HL-60 (cell line): ENCODE results near the gene ACTG1.

ENCODE experiments used
- DNase-seq, 2 experiments: peaks; one replicate each; pipeline ENCODE4 v3.0.0-alpha.2; 2010 to 2020; ENCODE audit warnings: low read depth in 1 of 2, low spot score in 1 of 2
- H3K27ac ChIP-seq: fragments of 250-450 bp; sonication (Bioruptor Pico); replicated peaks from 2 replicates; pipeline ENCODE4 v1.5.1; 2020; ENCODE audit warnings: mild to moderate bottlenecking, moderate library complexity
- H3K27me3 ChIP-seq: fragments of 250-450 bp; sonication (Bioruptor Pico); 2 replicates; pipeline ENCODE4 v1.5.1; 2021; ENCODE audit warnings: mild to moderate bottlenecking, moderate library complexity; ENCODE audit not compliant: insufficient read depth, poor library complexity, severe bottlenecking
- H3K4me3 ChIP-seq: replicated peaks from 2 replicates; pipeline ENCODE4 v1.5.1; 2011; ENCODE audit warnings: mild to moderate bottlenecking, control low read depth, low read length; ENCODE audit not compliant: insufficient read depth
- GABPA ChIP-seq: IDR thresholded peaks from 2 replicates; pipeline ENCODE4 v1.6.1; 2012; ENCODE audit warnings: low read depth
- POLR2AphosphoS5 ChIP-seq: IDR thresholded peaks from 2 replicates; pipeline ENCODE4 v1.6.1; 2012; ENCODE audit warnings: low read depth
- SPI1 ChIP-seq: IDR thresholded peaks from 2 replicates; pipeline ENCODE4 v1.6.1; 2012; ENCODE audit warnings: low read depth, mild to moderate bottlenecking, borderline replicate concordance
- TF ChIP-seq, protein P1 (sequence below): IDR thresholded peaks from 2 replicates; pipeline ENCODE4 v1.6.1; 2012; ENCODE audit warnings: low read depth; ENCODE audit not compliant: insufficient replicate concordance
- TF ChIP-seq, protein P2 (sequence below): IDR thresholded peaks from one replicate; pipeline ENCODE4 v1.5.1; 2011; ENCODE audit warnings: low read length, control low read depth, inconsistent platforms; ENCODE audit not compliant: insufficient read depth

ACTG1 gene

DNA sequence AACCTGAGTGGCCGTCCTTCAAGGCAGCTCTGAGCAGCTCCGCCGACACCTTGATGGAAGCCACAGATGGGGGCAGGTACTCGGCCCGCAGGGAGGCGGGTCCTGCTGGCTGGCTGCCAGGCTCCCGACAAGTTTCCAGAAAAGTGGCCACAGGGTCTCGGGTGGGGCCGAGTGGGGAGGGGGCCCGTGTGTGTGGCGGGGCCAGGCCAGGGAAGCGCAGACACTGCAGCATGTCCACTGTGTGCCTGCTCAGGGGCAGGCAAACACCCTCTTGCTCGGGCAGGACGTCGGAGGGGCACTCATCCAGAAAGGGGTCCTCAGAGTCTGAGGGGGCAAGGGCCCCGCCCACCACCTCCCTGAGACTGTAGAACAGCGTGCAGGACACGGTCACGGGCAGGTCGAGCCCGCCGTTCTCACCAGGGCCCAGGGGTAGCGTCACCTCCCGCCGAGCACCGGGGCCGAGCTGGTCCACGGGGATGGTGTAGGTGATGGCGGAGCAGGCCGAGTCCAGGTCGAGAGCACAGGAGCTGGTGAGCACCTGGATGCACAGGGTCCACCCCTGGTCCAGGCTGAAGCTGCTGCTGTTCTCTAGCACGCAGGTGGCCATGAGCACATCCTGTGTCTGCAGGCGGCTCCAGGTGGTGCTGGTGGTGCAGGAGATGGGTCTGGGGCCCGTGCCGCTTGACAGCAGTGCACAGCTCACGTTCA, 34.5 kb upstream of the ACTG1 start:
- TF ChIP-seq, protein P1, sequence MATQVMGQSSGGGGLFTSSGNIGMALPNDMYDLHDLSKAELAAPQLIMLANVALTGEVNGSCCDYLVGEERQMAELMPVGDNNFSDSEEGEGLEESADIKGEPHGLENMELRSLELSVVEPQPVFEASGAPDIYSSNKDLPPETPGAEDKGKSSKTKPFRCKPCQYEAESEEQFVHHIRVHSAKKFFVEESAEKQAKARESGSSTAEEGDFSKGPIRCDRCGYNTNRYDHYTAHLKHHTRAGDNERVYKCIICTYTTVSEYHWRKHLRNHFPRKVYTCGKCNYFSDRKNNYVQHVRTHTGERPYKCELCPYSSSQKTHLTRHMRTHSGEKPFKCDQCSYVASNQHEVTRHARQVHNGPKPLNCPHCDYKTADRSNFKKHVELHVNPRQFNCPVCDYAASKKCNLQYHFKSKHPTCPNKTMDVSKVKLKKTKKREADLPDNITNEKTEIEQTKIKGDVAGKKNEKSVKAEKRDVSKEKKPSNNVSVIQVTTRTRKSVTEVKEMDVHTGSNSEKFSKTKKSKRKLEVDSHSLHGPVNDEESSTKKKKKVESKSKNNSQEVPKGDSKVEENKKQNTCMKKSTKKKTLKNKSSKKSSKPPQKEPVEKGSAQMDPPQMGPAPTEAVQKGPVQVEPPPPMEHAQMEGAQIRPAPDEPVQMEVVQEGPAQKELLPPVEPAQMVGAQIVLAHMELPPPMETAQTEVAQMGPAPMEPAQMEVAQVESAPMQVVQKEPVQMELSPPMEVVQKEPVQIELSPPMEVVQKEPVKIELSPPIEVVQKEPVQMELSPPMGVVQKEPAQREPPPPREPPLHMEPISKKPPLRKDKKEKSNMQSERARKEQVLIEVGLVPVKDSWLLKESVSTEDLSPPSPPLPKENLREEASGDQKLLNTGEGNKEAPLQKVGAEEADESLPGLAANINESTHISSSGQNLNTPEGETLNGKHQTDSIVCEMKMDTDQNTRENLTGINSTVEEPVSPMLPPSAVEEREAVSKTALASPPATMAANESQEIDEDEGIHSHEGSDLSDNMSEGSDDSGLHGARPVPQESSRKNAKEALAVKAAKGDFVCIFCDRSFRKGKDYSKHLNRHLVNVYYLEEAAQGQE, result no peak
- H3K27ac ChIP-seq, result no peak overlapping the region
- no peaks in the 10 kb centered on the region for H3K27me3 ChIP-seq
- DNase-seq, result no peak
- no peak overlapping the region for H3K4me3 ChIP-seq

GRCh38 chr17:81545160-81545949, 32.8 kb upstream of the ACTG1 start:
- no peak overlapping the region for H3K4me3 ChIP-seq
- DNase-seq, result no peak
- TF ChIP-seq, protein P2, sequence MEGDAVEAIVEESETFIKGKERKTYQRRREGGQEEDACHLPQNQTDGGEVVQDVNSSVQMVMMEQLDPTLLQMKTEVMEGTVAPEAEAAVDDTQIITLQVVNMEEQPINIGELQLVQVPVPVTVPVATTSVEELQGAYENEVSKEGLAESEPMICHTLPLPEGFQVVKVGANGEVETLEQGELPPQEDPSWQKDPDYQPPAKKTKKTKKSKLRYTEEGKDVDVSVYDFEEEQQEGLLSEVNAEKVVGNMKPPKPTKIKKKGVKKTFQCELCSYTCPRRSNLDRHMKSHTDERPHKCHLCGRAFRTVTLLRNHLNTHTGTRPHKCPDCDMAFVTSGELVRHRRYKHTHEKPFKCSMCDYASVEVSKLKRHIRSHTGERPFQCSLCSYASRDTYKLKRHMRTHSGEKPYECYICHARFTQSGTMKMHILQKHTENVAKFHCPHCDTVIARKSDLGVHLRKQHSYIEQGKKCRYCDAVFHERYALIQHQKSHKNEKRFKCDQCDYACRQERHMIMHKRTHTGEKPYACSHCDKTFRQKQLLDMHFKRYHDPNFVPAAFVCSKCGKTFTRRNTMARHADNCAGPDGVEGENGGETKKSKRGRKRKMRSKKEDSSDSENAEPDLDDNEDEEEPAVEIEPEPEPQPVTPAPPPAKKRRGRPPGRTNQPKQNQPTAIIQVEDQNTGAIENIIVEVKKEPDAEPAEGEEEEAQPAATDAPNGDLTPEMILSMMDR, result no peak
- TF ChIP-seq GABPA (no peak), SPI1 (no peak), POLR2AphosphoS5 (no peak)
- TF ChIP-seq, protein P1, result no peak
- no peak overlapping the region for H3K27ac ChIP-seq
- no peaks in the 10 kb centered on the region for H3K27me3 ChIP-seq

- Histone ChIP-seq H3K27me3 (no peaks in the 10 kb centered on the region), H3K27ac (no peak overlapping the region), H3K4me3 (no peak overlapping the region)
- no peak for DNase-seq
- no peak for TF ChIP-seq POLR2AphosphoS5
Measured at GRCh38 chr17:81544281-81544974, 31.8 kb upstream of the ACTG1 start.

DNA sequence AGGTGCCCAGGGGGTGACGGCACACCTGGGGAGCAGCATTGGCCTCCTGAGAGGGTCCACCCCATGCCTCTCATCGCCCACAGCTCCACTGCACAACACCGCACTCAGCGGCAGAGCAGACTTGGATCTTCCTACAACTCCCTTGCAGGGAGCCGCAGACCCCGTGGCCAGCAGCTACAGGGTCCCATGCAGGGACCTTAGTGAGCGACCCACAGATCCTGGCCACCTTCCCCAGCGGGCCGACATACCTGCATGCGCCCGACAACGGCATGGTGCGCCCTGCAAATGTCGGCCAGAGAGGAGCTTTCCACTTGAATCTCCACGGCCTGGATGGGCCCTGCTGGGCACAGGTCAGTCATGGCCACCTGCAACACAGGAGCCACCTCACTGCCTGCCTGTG, 31.2 kb upstream of the ACTG1 start:
- Histone ChIP-seq H3K27me3 (no peaks in the 10 kb centered on the region), H3K27ac (no peak overlapping the region)
- DNase-seq, result no peak

More for the DNA sequence above, 31.2 kb upstream of the ACTG1 start:
- TF ChIP-seq POLR2AphosphoS5 (no peak), SPI1 (no peak), GABPA (no peak)
- TF ChIP-seq, protein P2, result no peak
- H3K4me3 ChIP-seq, result no peak overlapping the region
